ENCODE data around the gene DIP2A. TPM values are rescaled to one million over a fixed set of nuclear protein-coding genes. Genes with fewer than 3 reads are reported as not detected.
A peak's percentile ranks its signal among the peaks of the same experiment; 100 is the strongest.

Gene DIP2A
- total RNA-seq, 2 experiments from 2014 or later, result 61.2 to 66.1 TPM

DNA sequence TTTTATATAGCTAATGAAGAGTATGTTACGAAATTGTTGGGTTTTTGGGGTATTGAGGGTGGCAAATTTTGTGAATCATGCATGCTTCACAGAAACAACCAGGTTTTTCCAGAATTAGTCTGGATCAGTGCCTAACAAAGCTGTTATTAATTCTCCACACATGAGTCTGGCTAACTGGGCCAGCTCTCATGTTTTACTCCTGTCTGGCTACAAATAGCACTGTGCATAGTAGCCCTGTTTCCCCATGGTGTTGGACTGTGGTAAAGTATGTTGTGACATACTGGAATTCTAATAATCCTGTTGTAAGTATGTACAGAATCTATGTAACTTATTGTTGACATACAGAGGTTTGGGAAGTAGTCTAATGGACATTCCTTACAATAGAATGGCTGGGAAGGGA lies 110.4 kb downstream of the DIP2A start:
- Histone ChIP-seq H3K4me3 (ENCODE audit: low read length) (no peak overlapping the region), H3K36me3 (ENCODE audit: insufficient read depth, low read length) (peaks cover 67% of the 10 kb centered on the region), H3K27ac (ENCODE audit: low read depth in 1 of 2, low read length in 2 of 2) (no peak overlapping the region), H3K27me3 (ENCODE audit: control insufficient read depth in 1 of 2, insufficient read depth in 2 of 2, low read length in 2 of 2) (no peaks in the 10 kb centered on the region), H3K4me1 (ENCODE audit: insufficient read depth, low read length) (peaks cover 12% of the 10 kb centered on the region), H3K9me3 (ENCODE audit: control insufficient read depth in 1 of 2, insufficient read depth in 1 of 2, low read length in 2 of 2) (peaks cover 0 to 9% of the 10 kb centered on the region in 2 experiments)
- DNase-seq (no peak), ATAC-seq (ENCODE audit: poor library complexity) (no peak)
- POLR2A ChIA-PET, result interaction anchor here (1.2 kb wide), 1 partner anchor 10 kb away, joined by 3 read pairs; no protein-coding TSS in a partner anchor
- CTCF ChIA-PET, result no interaction called here
- no peak for TF ChIP-seq CTCF (IDR thresholded peaks at IDR 0.05)
- Mint-ChIP-seq H3K27ac (peak overlapping the region; percentile 39), H3K27me3 (no peaks in the 10 kb centered on the region), H3K9me3 (peaks cover 11% of the 10 kb centered on the region), H3K36me3 (ENCODE audit: low read depth) (peaks cover 92% of the 10 kb centered on the region), H3K4me1 (ENCODE audit: low read depth) (peaks cover 49% of the 10 kb centered on the region), H3K4me3 (no peak overlapping the region)
- intact Hi-C loops (cut with DNase I, micrococcal nuclease), result no loop called here

GRCh38 chr21:46570119-46570518 lies 111.4 kb downstream of the DIP2A start:
- POLR2A ChIA-PET, result interaction anchor here (1.0 to 1.2 kb wide), 2 partner anchors 18 to 19 kb away, joined by 3 read pairs; no protein-coding TSS in a partner anchor
- H3K36me3 ChIP-seq (ENCODE audit: insufficient read depth, low read length), result peaks cover 56% of the 10 kb centered on the region
- H3K27me3 Mint-ChIP-seq, result no peaks in the 10 kb centered on the region
- H3K27me3 ChIP-seq (ENCODE audit: control insufficient read depth in 1 of 2, insufficient read depth in 2 of 2, low read length in 2 of 2), result no peaks in the 10 kb centered on the region
- DNase-seq (no peak), ATAC-seq (ENCODE audit: poor library complexity) (no peak)
- H3K9me3 ChIP-seq (ENCODE audit: control insufficient read depth in 1 of 2, insufficient read depth in 1 of 2, low read length in 2 of 2), result peaks cover 0 to 9% of the 10 kb centered on the region in 2 experiments
- CTCF ChIA-PET, result interaction anchor here (1.0 kb wide), 1 partner anchor 18 kb away, joined by 4 read pairs; no protein-coding TSS in a partner anchor
- H3K36me3 Mint-ChIP-seq (ENCODE audit: low read depth), result peaks cover 86% of the 10 kb centered on the region
- H3K4me3 ChIP-seq (ENCODE audit: low read length), result no peak overlapping the region
- no peak for TF ChIP-seq CTCF (IDR thresholded peaks at IDR 0.05)
- peak overlapping the region; percentile 65 for H3K27ac Mint-ChIP-seq
- H3K4me1 ChIP-seq (ENCODE audit: insufficient read depth, low read length), result peaks cover 12% of the 10 kb centered on the region
- H3K27ac ChIP-seq (ENCODE audit: low read depth in 1 of 2, low read length in 2 of 2), result no peak overlapping the region
- H3K9me3 Mint-ChIP-seq, result peaks cover 11% of the 10 kb centered on the region
- H3K4me3 Mint-ChIP-seq, result no peak overlapping the region
- peaks cover 49% of the 10 kb centered on the region for H3K4me1 Mint-ChIP-seq (ENCODE audit: low read depth)
- intact Hi-C loops (cut with DNase I, micrococcal nuclease), result no loop called here

DNA sequence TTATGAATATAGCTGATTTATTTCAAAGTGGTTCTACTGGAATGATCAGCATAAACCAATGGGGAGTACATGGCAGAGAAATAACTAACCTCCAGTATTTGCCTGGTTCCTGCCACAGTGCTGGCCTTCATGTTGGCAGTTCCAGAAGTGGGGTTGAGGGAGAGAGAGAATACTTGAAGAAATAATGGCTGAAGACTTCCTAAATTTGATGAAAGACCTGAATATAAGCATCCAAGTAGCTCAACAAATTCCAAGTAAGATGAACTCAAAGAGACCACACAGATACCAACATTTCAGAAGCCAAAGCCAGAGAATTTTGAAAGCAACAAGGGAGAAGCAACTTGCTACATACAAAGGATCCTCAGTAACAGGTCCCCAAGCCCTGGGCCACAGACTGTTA lies 111.9 kb downstream of the DIP2A start:
- no peak overlapping the region for H3K4me3 ChIP-seq (ENCODE audit: low read length)
- Mint-ChIP-seq H3K4me1 (ENCODE audit: low read depth) (peaks cover 49% of the 10 kb centered on the region), H3K9me3 (peaks cover 11% of the 10 kb centered on the region), H3K36me3 (ENCODE audit: low read depth) (peaks cover 85% of the 10 kb centered on the region), H3K4me3 (no peak overlapping the region), H3K27ac (peak overlapping the region; percentile 65), H3K27me3 (no peaks in the 10 kb centered on the region)
- no peaks in the 10 kb centered on the region for H3K27me3 ChIP-seq (ENCODE audit: control insufficient read depth in 1 of 2, insufficient read depth in 2 of 2, low read length in 2 of 2)
- H3K9me3 ChIP-seq (ENCODE audit: control insufficient read depth in 1 of 2, insufficient read depth in 1 of 2, low read length in 2 of 2), result peaks cover 0 to 9% of the 10 kb centered on the region in 2 experiments
- no peak for DNase-seq
- ChIA-PET CTCF (interaction anchor here (1.0 kb wide), 1 partner anchor 19 kb away, joined by 4 read pairs; no protein-coding TSS in a partner anchor), POLR2A (interaction anchor here (1.0 to 1.2 kb wide), 2 partner anchors 18 to 20 kb away, joined by 3 read pairs; no protein-coding TSS in a partner anchor)
- H3K36me3 ChIP-seq (ENCODE audit: insufficient read depth, low read length), result peaks cover 51% of the 10 kb centered on the region
- TF ChIP-seq CTCF (IDR thresholded peaks at IDR 0.05), result no peak
- intact Hi-C loops (cut with DNase I, micrococcal nuclease), result no loop called here
- no peak overlapping the region for H3K27ac ChIP-seq (ENCODE audit: low read depth in 1 of 2, low read length in 2 of 2)
- no peak for ATAC-seq (ENCODE audit: poor library complexity)
- H3K4me1 ChIP-seq (ENCODE audit: insufficient read depth, low read length), result peaks cover 12% of the 10 kb centered on the region
